ENCODE measurements around the gene RAB9A. TPM values are rescaled to one million over a fixed set of nuclear protein-coding genes. Genes with fewer than 3 reads are reported as not detected.
A peak's percentile ranks its signal among the peaks of the same experiment; 100 is the strongest.

RAB9A gene
- total RNA-seq, 2 experiments from 2014 or later: 11.7 to 14.1 TPM

- H3K27ac ChIP-seq (ENCODE audit: low read depth, low read length, poor library complexity, severe bottlenecking): peak overlapping the region; percentile 99
- CTCF ChIA-PET (ENCODE audit: unreplicated experiment): no interaction called here
- no peaks in the 10 kb centered on the region for H4K20me1 ChIP-seq (ENCODE audit: insufficient read depth, low read length)
- H3K79me2 ChIP-seq (ENCODE audit: insufficient read depth, low read depth, low read length): peaks cover 85% of the 10 kb centered on the region
- POLR2A ChIA-PET: interaction anchor here (0.5 to 5.6 kb wide), 6 partner anchors 20 to 895 kb away, joined by 3 to 52 read pairs (median 4); no protein-coding TSS in a partner anchor
- H3K4me3 ChIP-seq (ENCODE audit: low read depth, low read length, poor library complexity, severe bottlenecking): peak overlapping the region; percentile 85
- H3K36me3 ChIP-seq (ENCODE audit: insufficient read depth, low read length): peaks cover 30% of the 10 kb centered on the region
- peak; percentile 57 for DNase-seq (ENCODE audit: low spot score)
- intact Hi-C loops (cut with micrococcal nuclease; ENCODE audit: unreplicated experiment): loop anchor here (5.0 to 10.0 kb wide), 5 partner anchors 35 to 775 kb away; partner anchors contain the start of gene GEMIN8
- no peak overlapping the region for H2AFZ ChIP-seq (ENCODE audit: low read length)
- no TSS peak for BruUV-seq (replicated peaks)
- H3K4me1 ChIP-seq (ENCODE audit: insufficient read depth, low read length, poor library complexity, severe bottlenecking): peaks cover 21% of the 10 kb centered on the region
- no peaks in the 10 kb centered on the region for H3K9me3 ChIP-seq (ENCODE audit: low read length)
- no peaks in the 10 kb centered on the region for H3K9me2 ChIP-seq (ENCODE audit: insufficient read depth, low read length)
- TF ChIP-seq CTCF (conservative IDR thresholded peaks at IDR 0.05; ENCODE audit: low read length): no peak
- peak overlapping the region; percentile 86 for H3K4me2 ChIP-seq (ENCODE audit: low read length)
Measured at GRCh38 chrX:13732246-13733067, 43.5 kb downstream of the RAB9A start.

GRCh38 chrX:13733506-13733905 lies 44.6 kb downstream of the RAB9A start:
- no TSS peak for BruUV-seq (replicated peaks)
- CTCF ChIA-PET (ENCODE audit: unreplicated experiment): interaction anchor here (1.4 kb wide), 1 partner anchor 34 kb away, joined by 3 read pairs; no protein-coding TSS in a partner anchor

More at GRCh38 chrX:13733506-13733905, 44.6 kb downstream of the RAB9A start:
- DNase-seq (ENCODE audit: low spot score): no peak
- H3K36me3 ChIP-seq (ENCODE audit: insufficient read depth, low read length): peaks cover 39% of the 10 kb centered on the region
- H4K20me1 ChIP-seq (ENCODE audit: insufficient read depth, low read length): no peaks in the 10 kb centered on the region
- peak overlapping the region; percentile 85 for H3K4me3 ChIP-seq (ENCODE audit: low read depth, low read length, poor library complexity, severe bottlenecking)
- H2AFZ ChIP-seq (ENCODE audit: low read length): no peak overlapping the region
- H3K9me2 ChIP-seq (ENCODE audit: insufficient read depth, low read length): no peaks in the 10 kb centered on the region
- no peaks in the 10 kb centered on the region for H3K9me3 ChIP-seq (ENCODE audit: low read length)
- H3K4me1 ChIP-seq (ENCODE audit: insufficient read depth, low read length, poor library complexity, severe bottlenecking): peaks cover 31% of the 10 kb centered on the region
- intact Hi-C loops (cut with micrococcal nuclease; ENCODE audit: unreplicated experiment): loop anchor here (5.0 to 10.0 kb wide), 5 partner anchors 36 to 776 kb away; partner anchors contain the start of gene GEMIN8
- peaks cover 86% of the 10 kb centered on the region for H3K79me2 ChIP-seq (ENCODE audit: insufficient read depth, low read depth, low read length)
- no peak for TF ChIP-seq CTCF (conservative IDR thresholded peaks at IDR 0.05; ENCODE audit: low read length)
- no peak for TF ChIP-seq EZH2phosphoT487 (IDR thresholded peaks at IDR 0.05; ENCODE audit: borderline replicate concordance, low read depth, low read length)
- H3K27ac ChIP-seq (ENCODE audit: low read depth, low read length, poor library complexity, severe bottlenecking): peak overlapping the region; percentile 99
- peak overlapping the region; percentile 86 for H3K4me2 ChIP-seq (ENCODE audit: low read length)
- POLR2A ChIA-PET: interaction anchor here (0.5 to 5.6 kb wide), 9 partner anchors 10 to 948 kb away, joined by 3 to 52 read pairs (median 8); partner anchors contain the start of genes GEMIN8 and RAB9A

Data from OCI-LY7 (cell line).